GM19351 (cell line): ENCODE data around the gene H3-3A.

Experiments
- ATAC-seq: cut with Tn5 transposase; IDR thresholded peaks from one replicate; pipeline ENCODE4 v1.9.1; 2021; ENCODE audit warnings: mild to moderate bottlenecking, moderate library complexity; ENCODE audit not compliant: unreplicated experiment

The H3-3A gene

GRCh38 chr1:226052061-226052460 is 10.5 kb upstream of the H3-3A start:
- ATAC-seq = no peak

GRCh38 chr1:226054519-226055327 is 7.8 kb upstream of the H3-3A start:
- no peak for ATAC-seq

GRCh38 chr1:226059709-226060108 is 2.8 kb upstream of the H3-3A start:
- ATAC-seq = no peak

- no peak for ATAC-seq
These were observed 2.1 kb upstream of the H3-3A start for GRCh38 chr1:226060427-226060826.

GRCh38 chr1:226061068-226061840 is 1.3 kb upstream of the H3-3A start:
- no peak for ATAC-seq

- peak; percentile 51 for ATAC-seq
These were observed 517 bp upstream of the H3-3A start for GRCh38 chr1:226061841-226062557.

- ATAC-seq = peak; percentile 13
These were observed 884 bp downstream of the H3-3A start for GRCh38 chr1:226063224-226063976.

- ATAC-seq = no peak
These were observed 1.7 kb downstream of the H3-3A start for GRCh38 chr1:226063977-226064815.

- ATAC-seq = peak; percentile 24
These were observed 2.3 kb downstream of the H3-3A start for GRCh38 chr1:226064816-226065248.

GRCh38 chr1:226066415-226067078 is 4.0 kb downstream of the H3-3A start:
- no peak for ATAC-seq

GRCh38 chr1:226069811-226070489 is 7.4 kb downstream of the H3-3A start:
- no peak for ATAC-seq

GRCh38 chr1:226072347-226072746 is 9.8 kb downstream of the H3-3A start:
- no peak for ATAC-seq

GRCh38 chr1:226073184-226073950 is 10.9 kb downstream of the H3-3A start:
- no peak for ATAC-seq

GRCh38 chr1:226074046-226074445 is 11.5 kb downstream of the H3-3A start:
- ATAC-seq = no peak

- no peak for ATAC-seq
These were observed 13.9 kb downstream of the H3-3A start for GRCh38 chr1:226076378-226076777.

GRCh38 chr1:226078374-226078773 is 15.9 kb downstream of the H3-3A start:
- no peak for ATAC-seq

- ATAC-seq = no peak
These were observed 20.0 kb downstream of the H3-3A start for GRCh38 chr1:226082587-226082917.

GRCh38 chr1:226082959-226083301 is 20.4 kb downstream of the H3-3A start:
- peak; percentile 32 for ATAC-seq
